Body of pancreas (tissue), 4 donors: ENCODE results near the gene RNASE11.

ENCODE experiments used
- POLR2A ChIP-seq, 3 donors: fragments of 450-650 bp; IDR thresholded peaks; one replicate each; pipeline ENCODE4 v1.6.1; 2016; ENCODE audit warnings: antibody characterized with exemption in 3 of 3, mild to moderate bottlenecking in 2 of 3
- TF ChIP-seq, protein P1 (sequence below), 7 experiments: fragments of 450-650 bp in 4 of 7; fragments of 200-600 bp in 3 of 7; sonication (generic) in 3 of 7; IDR thresholded peaks; one replicate each; pipeline ENCODE4 v1.5.1; 2016 to 2019; ENCODE audit warnings: antibody characterized with exemption in 7 of 7

DNA sequence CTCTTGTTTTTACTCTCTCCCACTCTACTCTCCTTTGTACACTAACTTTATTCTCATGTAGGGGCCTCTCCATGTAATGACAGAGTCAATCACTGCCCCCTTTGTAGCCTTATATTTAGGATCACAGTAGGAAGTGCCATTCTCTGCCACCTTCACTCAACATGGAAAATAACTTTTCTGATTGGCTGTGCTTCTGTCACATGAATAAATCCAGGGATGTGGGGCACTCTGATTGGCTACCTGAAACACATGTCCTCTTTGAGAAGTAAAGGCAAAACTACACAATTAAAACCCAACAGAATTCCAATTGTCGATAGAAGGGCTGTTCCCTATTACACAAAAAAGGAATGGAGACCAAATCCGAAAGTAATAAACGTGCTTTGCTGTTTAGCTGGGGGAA is 26.8 kb downstream of the RNASE11 start, which contains the start of gene RNASE9:
- TF ChIP-seq, protein P1, sequence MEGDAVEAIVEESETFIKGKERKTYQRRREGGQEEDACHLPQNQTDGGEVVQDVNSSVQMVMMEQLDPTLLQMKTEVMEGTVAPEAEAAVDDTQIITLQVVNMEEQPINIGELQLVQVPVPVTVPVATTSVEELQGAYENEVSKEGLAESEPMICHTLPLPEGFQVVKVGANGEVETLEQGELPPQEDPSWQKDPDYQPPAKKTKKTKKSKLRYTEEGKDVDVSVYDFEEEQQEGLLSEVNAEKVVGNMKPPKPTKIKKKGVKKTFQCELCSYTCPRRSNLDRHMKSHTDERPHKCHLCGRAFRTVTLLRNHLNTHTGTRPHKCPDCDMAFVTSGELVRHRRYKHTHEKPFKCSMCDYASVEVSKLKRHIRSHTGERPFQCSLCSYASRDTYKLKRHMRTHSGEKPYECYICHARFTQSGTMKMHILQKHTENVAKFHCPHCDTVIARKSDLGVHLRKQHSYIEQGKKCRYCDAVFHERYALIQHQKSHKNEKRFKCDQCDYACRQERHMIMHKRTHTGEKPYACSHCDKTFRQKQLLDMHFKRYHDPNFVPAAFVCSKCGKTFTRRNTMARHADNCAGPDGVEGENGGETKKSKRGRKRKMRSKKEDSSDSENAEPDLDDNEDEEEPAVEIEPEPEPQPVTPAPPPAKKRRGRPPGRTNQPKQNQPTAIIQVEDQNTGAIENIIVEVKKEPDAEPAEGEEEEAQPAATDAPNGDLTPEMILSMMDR (IDR thresholded peaks at IDR 0.05), result no peak
- no peak for TF ChIP-seq POLR2A (IDR thresholded peaks at IDR 0.05)
